Epithelial cell of esophagus (primary cell): ENCODE results near the gene RCAN1.
A peak's percentile ranks its signal among the peaks of the same experiment; 100 is the strongest.

ENCODE experiments used
- DNase-seq: peaks from one replicate; pipeline ENCODE4 v3.0.0; 2010; ENCODE audit warnings: low read depth
- H3K4me3 ChIP-seq: 2 replicates; pipeline ENCODE4 v1.5.1; 2011; ENCODE audit warnings: mild to moderate bottlenecking, low read length, control low read depth
- CTCF ChIP-seq: IDR thresholded peaks from 2 replicates; pipeline ENCODE4 v1.5.1; 2011; ENCODE audit warnings: low read depth, mild to moderate bottlenecking, low read length, control low read depth, inconsistent platforms; ENCODE audit not compliant: insufficient read depth; ENCODE audit errors: missing control alignments

RCAN1 gene

DNA sequence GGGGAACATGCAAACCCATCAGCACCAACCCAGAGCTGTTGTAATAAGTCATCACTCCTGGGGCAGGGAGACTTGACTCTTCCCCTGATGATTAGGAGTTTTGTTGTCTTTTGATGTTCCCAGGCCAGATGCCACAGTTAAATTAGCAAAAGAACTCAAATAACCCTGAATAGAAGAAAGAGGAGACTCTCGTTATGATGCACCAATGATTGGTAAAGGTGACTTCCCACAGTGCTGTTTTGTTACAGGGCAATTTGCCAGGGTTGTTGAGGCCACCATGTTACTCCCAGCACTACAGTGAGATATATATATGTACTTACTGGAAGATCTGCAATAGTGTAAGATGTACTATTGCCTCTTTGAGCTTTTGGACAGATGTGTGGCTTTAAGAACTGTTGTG is 24.3 kb upstream of the RCAN1 start:
- no peak for TF ChIP-seq CTCF
- no peak overlapping the region for H3K4me3 ChIP-seq
- DNase-seq: no peak

DNA sequence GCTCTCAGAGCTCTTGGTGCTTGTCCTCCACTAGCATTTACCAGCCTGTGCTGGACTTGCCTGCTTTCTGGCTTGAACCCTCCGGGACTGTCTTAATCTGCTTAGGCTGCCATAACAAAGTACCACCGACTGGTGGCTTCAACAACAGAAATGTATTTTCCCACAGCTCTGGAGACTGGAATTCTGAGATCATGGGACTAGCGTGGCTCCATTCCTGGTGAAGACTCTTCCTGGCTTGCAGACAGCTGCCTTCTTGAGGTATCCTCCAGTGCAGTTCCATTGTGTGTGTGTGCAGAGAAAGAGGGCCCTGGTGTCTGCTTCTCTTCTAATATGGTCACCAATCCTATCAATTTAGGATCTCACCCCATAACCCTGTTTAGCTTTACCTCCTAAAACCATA is 22.0 kb upstream of the RCAN1 start:
- H3K4me3 ChIP-seq: no peak overlapping the region
- TF ChIP-seq CTCF: no peak
- no peak for DNase-seq

GRCh38 chr21:34635307-34635706 is 20.4 kb upstream of the RCAN1 start:
- peak; percentile 23 for TF ChIP-seq CTCF
- H3K4me3 ChIP-seq: no peak overlapping the region
- no peak for DNase-seq

- H3K4me3 ChIP-seq: no peak overlapping the region
- no peak for TF ChIP-seq CTCF
- DNase-seq: no peak
Observed at GRCh38 chr21:34632498-34632897, 17.6 kb upstream of the RCAN1 start.

GRCh38 chr21:34630536-34631143 is 15.7 kb upstream of the RCAN1 start:
- peak; percentile 64 for DNase-seq
- H3K4me3 ChIP-seq: no peak overlapping the region
- TF ChIP-seq CTCF: peak; percentile 77

- DNase-seq: no peak
- no peak overlapping the region for H3K4me3 ChIP-seq
- no peak for TF ChIP-seq CTCF
Observed at GRCh38 chr21:34626131-34626530, 11.2 kb upstream of the RCAN1 start.

DNA sequence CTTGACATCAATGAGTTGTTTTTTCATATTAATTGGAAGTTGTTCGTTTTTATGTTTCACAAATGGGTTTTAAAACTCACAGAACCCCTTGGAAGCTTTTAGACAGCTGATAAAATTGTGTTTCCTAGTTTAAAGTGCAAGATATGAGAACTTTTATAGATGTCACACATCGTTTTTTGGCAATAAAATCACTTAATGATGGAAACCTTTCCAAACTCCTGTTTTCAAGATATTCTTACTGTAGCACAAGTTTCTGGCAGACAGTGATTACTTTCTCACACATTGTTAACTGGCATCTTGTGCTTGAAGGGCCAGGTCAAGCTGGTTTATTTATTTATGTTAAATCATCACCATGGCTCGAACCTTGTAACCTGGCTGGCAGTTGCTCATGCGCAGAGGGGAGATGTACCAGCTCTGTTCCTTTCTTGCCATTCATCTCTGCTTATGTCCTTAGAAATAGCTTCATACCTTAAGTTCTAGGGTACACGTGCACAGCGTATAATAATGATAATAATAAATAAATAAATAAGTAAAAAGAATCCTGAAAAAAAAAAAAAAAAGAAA is 10.2 kb upstream of the RCAN1 start:
- no peak for TF ChIP-seq CTCF
- DNase-seq: no peak
- H3K4me3 ChIP-seq: no peak overlapping the region
